Sciatic nerve (tissue), 2 donors: ENCODE measurements around the gene CABCOCO1. TPM values are rescaled to one million over a fixed set of nuclear protein-coding genes. Genes with fewer than 3 reads are reported as not detected.

Experiments
- ATAC-seq: fragments of 200-7000 bp; cut with Tn5 transposase; one replicate; pipeline ENCODE4 v1.9.1; 2020; ENCODE audit warnings: mild to moderate bottlenecking, moderate library complexity
- DNase-seq: peaks from one replicate; pipeline ENCODE4 v3.0.0-alpha.2; 2020; ENCODE audit warnings: low spot score
- intact Hi-C: fragments of 100-400 bp; cut with DNase I; formaldehyde crosslinking; loops from one replicate; pipeline ENCODE4 v1.14.2; 2022
- total RNA-seq: library from RNA; stranded (reverse); fragmentation: NEBNext Ultra II Directional; extraction: Animal tissue kit (Norgen Biotek cat#: 25700); gene quantifications from one replicate; pipeline ENCODE4 v1.2.1, GENCODE V29; 2021
- donor health status: DM: no; HTN: no; CAD: no.
- donor health status: DM: no; HTN: no; CAD: no.

CABCOCO1 gene
- total RNA-seq, 1 donor from 2014 or later = not detected

DNA sequence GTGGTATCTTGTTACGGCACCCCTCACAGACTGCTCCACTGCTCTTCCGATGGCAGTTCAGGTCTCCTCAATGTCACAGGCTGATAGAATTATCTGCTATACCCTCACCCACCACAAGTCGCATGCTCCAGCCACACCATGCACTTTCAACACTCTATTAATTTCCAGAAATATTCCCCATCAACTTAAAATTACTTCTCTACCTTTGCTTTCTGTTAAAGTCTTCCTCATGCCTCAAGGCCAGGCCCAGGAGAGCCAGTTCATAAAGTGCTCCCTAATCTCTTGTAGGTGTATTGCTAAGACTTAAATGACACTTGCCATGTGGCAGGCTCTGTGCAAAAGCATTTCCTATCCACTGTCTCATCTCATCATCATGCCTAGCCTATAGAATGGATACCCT lies 132.8 kb downstream of the CABCOCO1 start:
- intact Hi-C loops = no loop called here
- DNase-seq = no peak
- no peak for ATAC-seq

GRCh38 chr10:61796785-61797184 lies 134.1 kb downstream of the CABCOCO1 start:
- ATAC-seq = no peak
- DNase-seq = no peak
- intact Hi-C loops = no loop called here

DNA sequence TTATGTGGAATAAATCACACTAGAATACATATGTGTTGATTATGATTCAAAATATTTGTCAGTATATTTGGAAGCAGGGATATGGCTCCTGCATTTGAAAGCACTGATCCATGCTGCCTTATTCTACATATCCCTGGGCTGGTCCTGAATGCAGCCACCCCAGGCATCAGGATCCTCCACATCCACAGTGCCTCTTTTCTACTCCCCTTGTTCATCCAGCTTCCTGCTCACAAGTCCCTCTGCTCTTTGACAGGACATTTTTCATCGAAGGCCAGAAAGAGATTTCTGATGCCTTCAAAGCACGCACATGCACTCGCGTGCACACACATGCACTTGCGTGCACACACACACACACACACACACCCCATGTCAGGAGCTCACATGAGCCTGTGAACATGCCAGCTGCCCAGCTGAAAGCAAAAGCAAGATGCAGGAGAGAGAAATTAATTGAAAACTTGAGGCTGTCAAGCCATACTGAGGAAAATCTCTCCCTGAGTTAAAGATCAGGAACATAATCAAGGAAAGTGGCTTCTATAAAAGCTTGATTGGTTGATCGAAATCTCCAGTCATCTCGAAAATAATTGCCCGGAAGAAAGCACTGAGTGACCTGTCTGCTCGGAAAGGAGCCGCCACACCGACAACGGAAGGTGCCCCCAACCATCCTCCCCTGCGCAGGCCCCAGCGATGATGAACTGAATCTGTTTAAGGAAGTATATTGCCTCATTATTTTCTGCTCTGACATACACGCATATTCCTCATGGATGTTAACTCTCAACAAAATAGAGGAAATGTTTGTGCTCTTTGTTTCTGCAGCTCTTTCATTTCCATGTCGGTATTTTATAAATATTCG lies 134.8 kb downstream of the CABCOCO1 start:
- DNase-seq (no peak), ATAC-seq (no peak)
- intact Hi-C loops = no loop called here

- DNase-seq (no peak), ATAC-seq (no peak)
- intact Hi-C loops = no loop called here
Measured at GRCh38 chr10:61798713-61799112, 136.0 kb downstream of the CABCOCO1 start.

DNA sequence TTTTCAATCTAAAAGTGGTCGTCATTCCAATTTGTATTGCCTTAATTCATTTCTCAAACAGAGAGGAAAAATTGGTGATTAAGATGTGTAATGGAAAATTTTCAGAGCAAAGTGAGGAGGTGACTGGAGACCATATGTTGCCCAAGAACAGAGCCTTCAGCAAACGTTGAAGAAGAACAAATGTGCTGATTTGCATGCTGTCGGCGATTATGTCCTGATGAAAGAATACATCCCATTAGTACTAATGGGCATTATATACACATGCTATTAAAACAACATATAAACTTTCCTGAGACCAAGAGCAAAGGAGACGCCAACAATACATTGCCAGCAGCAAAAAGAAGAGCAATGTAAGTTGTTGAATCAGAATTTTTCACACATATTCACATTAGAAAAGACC lies 138.8 kb downstream of the CABCOCO1 start:
- intact Hi-C loops = no loop called here
- ATAC-seq = no peak
- no peak for DNase-seq

GRCh38 chr10:61803269-61803668 lies 140.5 kb downstream of the CABCOCO1 start:
- intact Hi-C loops = no loop called here
- no peak for ATAC-seq
- DNase-seq = no peak

DNA sequence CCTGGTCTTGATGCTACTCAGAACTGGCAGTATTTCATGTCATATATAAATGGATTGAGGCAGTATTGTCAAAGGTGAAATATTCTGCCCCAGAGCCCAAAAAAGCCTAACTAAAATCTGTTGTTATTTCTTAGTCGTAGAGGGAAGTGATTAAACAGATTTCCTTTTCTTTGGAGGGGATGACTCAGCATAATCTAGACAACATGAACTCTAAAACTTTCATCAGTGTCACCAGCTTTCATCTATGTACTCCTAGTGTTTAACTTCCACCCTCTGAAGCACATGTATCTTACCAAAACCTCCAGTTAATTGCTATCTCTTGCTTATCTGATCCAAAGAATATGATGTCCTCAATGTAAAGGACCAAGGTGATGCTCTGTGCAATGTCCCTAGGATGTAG lies 141.7 kb downstream of the CABCOCO1 start:
- no peak for DNase-seq
- no peak for ATAC-seq
- intact Hi-C loops = no loop called here

DNA sequence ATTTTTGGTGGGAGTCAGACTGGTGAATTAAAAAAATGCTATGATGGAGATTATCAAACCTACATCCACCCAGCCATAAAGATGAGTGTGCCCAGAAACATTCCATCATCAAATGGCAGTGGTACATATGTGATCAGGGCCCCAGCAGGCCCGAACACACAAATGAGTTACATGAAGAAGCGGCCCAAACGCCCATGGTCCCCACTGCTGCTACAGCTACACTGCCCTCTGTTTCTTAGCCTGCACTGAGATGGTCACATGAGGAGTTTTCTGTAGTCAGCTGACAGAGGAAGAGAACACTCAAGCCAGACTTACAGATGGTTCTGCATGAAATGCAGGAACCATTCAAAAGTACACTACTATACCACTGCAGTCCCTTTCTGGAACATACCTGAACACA lies 142.4 kb downstream of the CABCOCO1 start:
- no peak for DNase-seq
- no peak for ATAC-seq
- intact Hi-C loops = no loop called here

DNA sequence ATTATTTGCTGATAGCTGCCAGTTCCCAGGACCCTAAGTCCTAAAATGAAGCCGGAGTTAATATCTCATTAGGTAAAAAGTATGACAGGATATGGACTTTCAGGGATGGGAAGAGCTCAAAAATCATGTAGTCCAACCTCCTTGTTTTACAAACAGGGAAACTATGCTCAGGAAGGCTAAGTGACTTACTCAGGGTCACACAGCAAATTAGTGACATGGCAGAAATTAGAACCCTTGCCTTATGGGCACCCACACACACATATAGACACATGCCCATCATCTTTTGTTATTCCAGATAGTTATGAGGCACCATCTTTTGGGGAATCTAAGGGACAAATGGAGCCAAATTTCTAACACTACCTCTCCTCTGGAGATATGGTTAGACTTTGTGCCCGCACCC lies 147.5 kb downstream of the CABCOCO1 start:
- no peak for DNase-seq
- intact Hi-C loops = no loop called here
- no peak for ATAC-seq

DNA sequence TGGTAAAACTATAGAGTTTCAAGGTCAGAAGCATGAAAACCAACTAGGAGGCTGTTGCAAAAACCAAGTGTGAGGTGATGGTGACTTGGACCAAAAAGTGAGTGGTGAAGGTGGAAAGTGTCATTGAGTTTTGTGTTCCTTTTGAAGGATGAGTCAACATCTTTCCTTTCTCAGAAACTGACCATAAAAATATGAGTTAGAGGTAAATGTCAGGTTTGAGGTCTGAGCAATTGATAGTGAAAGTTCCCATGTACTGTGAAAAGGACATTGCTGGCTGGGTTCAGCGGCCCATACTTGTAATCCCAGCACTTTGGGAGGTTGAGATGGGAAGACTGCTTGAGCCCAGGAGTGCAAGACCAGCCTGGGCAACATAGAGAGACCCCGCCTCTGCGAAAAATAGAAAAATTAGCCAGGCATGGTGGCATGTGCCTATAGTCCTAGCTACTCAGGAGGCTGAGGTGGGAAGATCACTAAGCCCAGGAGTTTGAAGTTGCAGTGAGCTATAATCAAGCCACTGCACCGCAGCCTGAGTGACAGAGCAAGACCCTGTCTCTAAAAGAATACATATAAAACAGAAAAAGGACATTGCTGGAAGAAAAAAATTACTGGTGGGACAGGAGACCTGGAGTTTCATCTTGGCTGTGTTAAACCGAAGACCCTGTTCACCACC lies 149.5 kb downstream of the CABCOCO1 start:
- no peak for ATAC-seq
- intact Hi-C loops = no loop called here
- no peak for DNase-seq

- ATAC-seq = no peak
- intact Hi-C loops = no loop called here
- DNase-seq = no peak
Measured at GRCh38 chr10:61812920-61813319, 150.2 kb downstream of the CABCOCO1 start.

GRCh38 chr10:61814160-61814559 lies 151.4 kb downstream of the CABCOCO1 start:
- ATAC-seq (no peak), DNase-seq (no peak)
- intact Hi-C loops = no loop called here

GRCh38 chr10:61815496-61815895 lies 152.8 kb downstream of the CABCOCO1 start:
- intact Hi-C loops = no loop called here

More at GRCh38 chr10:61815496-61815895, 152.8 kb downstream of the CABCOCO1 start:
- ATAC-seq (no peak), DNase-seq (no peak)

Other genes starting within 250 kb of the CABCOCO1 start
- 0.53 TPM for gene TMEM26, start 209.5 kb upstream of the CABCOCO1 start, total RNA-seq
- 63.8 TPM for gene ARID5B, start 238.8 kb downstream of the CABCOCO1 start, total RNA-seq